HEK293 (cell line): Measurements from ENCODE around the gene RRAS.

Source experiments
- EGR2 ChIP-seq: fragments of 450-650 bp; formaldehyde crosslinking; IDR thresholded peaks from 2 replicates; pipeline ENCODE4 v1.5.1; 2016; ENCODE audit warnings: low read depth, missing biosample characterization, missing genetic modification characterization
- GFI1B ChIP-seq: fragments of 450-650 bp; formaldehyde crosslinking; IDR thresholded peaks from 2 replicates; pipeline ENCODE4 v1.5.1; 2016; ENCODE audit warnings: missing biosample characterization, missing genetic modification characterization
- KLF10 ChIP-seq: fragments of 450-650 bp; IDR thresholded peaks from 2 replicates; pipeline ENCODE4 v1.5.1; 2018; ENCODE audit warnings: missing biosample characterization, mild to moderate bottlenecking, missing genetic modification characterization
- SP2 ChIP-seq: fragments of 450-650 bp; formaldehyde crosslinking; IDR thresholded peaks from 2 replicates; pipeline ENCODE4 v1.5.1; 2016; ENCODE audit warnings: missing biosample characterization, missing genetic modification characterization
- ZBTB20 ChIP-seq: fragments of 450-650 bp; formaldehyde crosslinking; IDR thresholded peaks from 2 replicates; pipeline ENCODE4 v1.5.1; 2016; ENCODE audit warnings: missing biosample characterization, missing genetic modification characterization
- ZBTB21 ChIP-seq: fragments of 450-650 bp; formaldehyde crosslinking; IDR thresholded peaks from 2 replicates; pipeline ENCODE4 v1.5.1; 2017; ENCODE audit warnings: missing biosample characterization, missing genetic modification characterization
- ZNF146 ChIP-seq: fragments of 450-650 bp; formaldehyde crosslinking; IDR thresholded peaks from 2 replicates; pipeline ENCODE4 v1.5.1; 2016; ENCODE audit warnings: missing biosample characterization, missing genetic modification characterization
- ZNF426 ChIP-seq: fragments of 450-650 bp; formaldehyde crosslinking; IDR thresholded peaks from 2 replicates; pipeline ENCODE4 v1.5.1; 2017; ENCODE audit warnings: missing biosample characterization, missing genetic modification characterization, mild to moderate bottlenecking, inconsistent platforms, moderate library complexity
- ZNF560 ChIP-seq: fragments of 450-650 bp; formaldehyde crosslinking; IDR thresholded peaks from 2 replicates; pipeline ENCODE4 v1.5.1; 2017; ENCODE audit warnings: missing biosample characterization, missing genetic modification characterization, borderline replicate concordance
- ZNF621 ChIP-seq: fragments of 450-650 bp; formaldehyde crosslinking; IDR thresholded peaks from 2 replicates; pipeline ENCODE4 v1.5.1; 2017; ENCODE audit warnings: missing biosample characterization, missing genetic modification characterization
- ZNF660 ChIP-seq: fragments of 450-650 bp; IDR thresholded peaks from 2 replicates; pipeline ENCODE4 v1.5.1; 2018; ENCODE audit warnings: missing biosample characterization, mild to moderate bottlenecking, missing genetic modification characterization
- ZSCAN30 ChIP-seq: fragments of 450-650 bp; IDR thresholded peaks from 2 replicates; pipeline ENCODE4 v1.5.1; 2018; ENCODE audit warnings: missing biosample characterization, mild to moderate bottlenecking, missing genetic modification characterization, moderate library complexity
- TF ChIP-seq, protein P1 (sequence below): fragments of 450-650 bp; formaldehyde crosslinking; IDR thresholded peaks from 2 replicates; pipeline ENCODE4 v1.5.1; 2016; ENCODE audit warnings: missing biosample characterization, missing genetic modification characterization, low read depth
- TF ChIP-seq, protein P2 (sequence below): fragments of 450-650 bp; formaldehyde crosslinking; conservative IDR thresholded peaks from 2 replicates; pipeline ENCODE4 v1.5.1; 2016; ENCODE audit warnings: low read depth, missing biosample characterization, missing genetic modification characterization
- TF ChIP-seq, protein P3 (sequence below): fragments of 450-650 bp; formaldehyde crosslinking; IDR thresholded peaks from 2 replicates; pipeline ENCODE4 v1.5.1; 2016; ENCODE audit warnings: missing biosample characterization, missing genetic modification characterization
- TF ChIP-seq, protein P4 (sequence below): fragments of 450-650 bp; formaldehyde crosslinking; IDR thresholded peaks from 2 replicates; pipeline ENCODE4 v1.5.1; 2016; ENCODE audit warnings: missing biosample characterization, missing genetic modification characterization
- TF ChIP-seq, protein P5 (sequence below): fragments of 450-650 bp; formaldehyde crosslinking; conservative IDR thresholded peaks from 2 replicates; pipeline ENCODE4 v1.5.1; 2016; ENCODE audit warnings: low read depth, missing biosample characterization, missing genetic modification characterization
- TF ChIP-seq, protein P6 (sequence below): fragments of 450-650 bp; formaldehyde crosslinking; IDR thresholded peaks from 2 replicates; pipeline ENCODE4 v1.5.1; 2016; ENCODE audit warnings: missing biosample characterization, missing genetic modification characterization
- TF ChIP-seq, protein P7 (sequence below): fragments of 450-650 bp; formaldehyde crosslinking; IDR thresholded peaks from 2 replicates; pipeline ENCODE4 v1.5.1; 2016; ENCODE audit warnings: missing biosample characterization, missing genetic modification characterization
- TF ChIP-seq, protein P8 (sequence below): fragments of 450-650 bp; formaldehyde crosslinking; IDR thresholded peaks from 2 replicates; pipeline ENCODE4 v1.5.1; 2016; ENCODE audit warnings: missing biosample characterization, missing genetic modification characterization

RRAS gene

DNA sequence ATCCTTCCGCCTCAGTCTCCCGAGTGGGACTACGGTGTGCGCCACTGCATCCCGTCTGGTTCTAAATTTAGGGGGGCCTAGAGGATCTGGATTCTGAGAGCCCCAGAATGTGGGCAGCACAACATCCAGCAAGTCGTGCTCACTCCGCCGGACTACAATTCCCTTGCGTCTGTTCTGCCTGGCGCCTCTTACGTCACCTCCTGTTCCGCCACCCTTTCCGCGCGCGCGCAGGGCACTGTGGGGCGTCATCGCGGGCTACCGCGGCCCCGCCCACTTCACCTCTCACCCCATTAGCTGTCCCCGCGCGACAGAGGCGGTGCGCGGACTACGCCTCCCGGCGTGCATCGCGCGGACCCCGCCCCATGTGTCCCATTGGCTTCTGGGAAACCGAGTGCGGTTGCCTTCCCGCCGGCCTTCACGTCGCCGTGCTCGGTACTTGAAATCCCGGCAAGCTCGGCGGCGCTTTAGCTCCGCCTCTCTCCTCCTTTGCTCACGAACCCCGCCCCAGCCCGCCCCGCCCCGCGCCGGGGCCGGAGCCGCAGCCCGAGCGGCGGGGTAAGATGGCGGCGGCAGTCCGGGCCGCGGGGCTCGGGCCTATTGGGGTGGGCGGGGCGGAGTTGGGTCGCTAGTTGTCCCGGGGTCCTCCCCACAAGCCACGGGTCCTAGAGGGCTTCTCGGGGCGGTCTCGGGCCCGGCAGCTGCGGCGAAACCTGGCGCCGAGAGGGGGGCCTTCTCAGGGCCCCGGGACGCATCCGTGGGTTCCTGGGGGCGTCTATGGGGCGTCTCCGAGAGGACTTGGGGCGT is 1.9 kb upstream of the RRAS start, which contains the start of gene SCAF1 (continued):
- TF ChIP-seq, protein P1, sequence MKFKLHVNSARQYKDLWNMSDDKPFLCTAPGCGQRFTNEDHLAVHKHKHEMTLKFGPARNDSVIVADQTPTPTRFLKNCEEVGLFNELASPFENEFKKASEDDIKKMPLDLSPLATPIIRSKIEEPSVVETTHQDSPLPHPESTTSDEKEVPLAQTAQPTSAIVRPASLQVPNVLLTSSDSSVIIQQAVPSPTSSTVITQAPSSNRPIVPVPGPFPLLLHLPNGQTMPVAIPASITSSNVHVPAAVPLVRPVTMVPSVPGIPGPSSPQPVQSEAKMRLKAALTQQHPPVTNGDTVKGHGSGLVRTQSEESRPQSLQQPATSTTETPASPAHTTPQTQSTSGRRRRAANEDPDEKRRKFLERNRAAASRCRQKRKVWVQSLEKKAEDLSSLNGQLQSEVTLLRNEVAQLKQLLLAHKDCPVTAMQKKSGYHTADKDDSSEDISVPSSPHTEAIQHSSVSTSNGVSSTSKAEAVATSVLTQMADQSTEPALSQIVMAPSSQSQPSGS (tag by site-specific recombination), result peak; percentile 95
- peak; percentile 42; the same call in 1 of the 2 replicates for TF ChIP-seq ZSCAN30 (tag by site-specific recombination)
- TF ChIP-seq, protein P2, sequence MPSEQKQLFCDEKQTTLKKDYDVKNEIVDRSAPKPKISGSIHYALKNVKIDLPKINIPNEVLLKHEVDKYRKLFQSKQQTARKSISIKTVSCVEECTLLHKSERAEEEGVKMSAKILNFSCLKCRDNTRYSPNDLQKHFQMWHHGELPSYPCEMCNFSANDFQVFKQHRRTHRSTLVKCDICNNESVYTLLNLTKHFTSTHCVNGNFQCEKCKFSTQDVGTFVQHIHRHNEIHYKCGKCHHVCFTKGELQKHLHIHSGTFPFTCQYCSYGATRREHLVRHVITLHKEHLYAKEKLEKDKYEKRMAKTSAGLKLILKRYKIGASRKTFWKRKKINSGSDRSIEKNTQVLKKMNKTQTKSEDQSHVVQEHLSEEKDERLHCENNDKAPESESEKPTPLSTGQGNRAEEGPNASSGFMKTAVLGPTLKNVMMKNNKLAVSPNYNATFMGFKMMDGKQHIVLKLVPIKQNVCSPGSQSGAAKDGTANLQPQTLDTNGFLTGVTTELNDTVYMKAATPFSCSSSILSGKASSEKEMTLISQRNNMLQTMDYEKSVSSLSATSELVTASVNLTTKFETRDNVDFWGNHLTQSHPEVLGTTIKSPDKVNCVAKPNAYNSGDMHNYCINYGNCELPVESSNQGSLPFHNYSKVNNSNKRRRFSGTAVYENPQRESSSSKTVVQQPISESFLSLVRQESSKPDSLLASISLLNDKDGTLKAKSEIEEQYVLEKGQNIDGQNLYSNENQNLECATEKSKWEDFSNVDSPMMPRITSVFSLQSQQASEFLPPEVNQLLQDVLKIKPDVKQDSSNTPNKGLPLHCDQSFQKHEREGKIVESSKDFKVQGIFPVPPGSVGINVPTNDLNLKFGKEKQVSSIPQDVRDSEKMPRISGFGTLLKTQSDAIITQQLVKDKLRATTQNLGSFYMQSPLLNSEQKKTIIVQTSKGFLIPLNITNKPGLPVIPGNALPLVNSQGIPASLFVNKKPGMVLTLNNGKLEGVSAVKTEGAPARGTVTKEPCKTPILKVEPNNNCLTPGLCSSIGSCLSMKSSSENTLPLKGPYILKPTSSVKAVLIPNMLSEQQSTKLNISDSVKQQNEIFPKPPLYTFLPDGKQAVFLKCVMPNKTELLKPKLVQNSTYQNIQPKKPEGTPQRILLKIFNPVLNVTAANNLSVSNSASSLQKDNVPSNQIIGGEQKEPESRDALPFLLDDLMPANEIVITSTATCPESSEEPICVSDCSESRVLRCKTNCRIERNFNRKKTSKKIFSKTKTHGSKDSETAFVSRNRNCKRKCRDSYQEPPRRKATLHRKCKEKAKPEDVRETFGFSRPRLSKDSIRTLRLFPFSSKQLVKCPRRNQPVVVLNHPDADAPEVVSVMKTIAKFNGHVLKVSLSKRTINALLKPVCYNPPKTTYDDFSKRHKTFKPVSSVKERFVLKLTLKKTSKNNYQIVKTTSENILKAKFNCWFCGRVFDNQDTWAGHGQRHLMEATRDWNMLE, result peak; percentile 44
- 0 out of 2 replicates have a peak, but pooled peaks have one; percentile 48 for TF ChIP-seq EGR2 (tag by site-specific recombination)
- TF ChIP-seq, protein P3, sequence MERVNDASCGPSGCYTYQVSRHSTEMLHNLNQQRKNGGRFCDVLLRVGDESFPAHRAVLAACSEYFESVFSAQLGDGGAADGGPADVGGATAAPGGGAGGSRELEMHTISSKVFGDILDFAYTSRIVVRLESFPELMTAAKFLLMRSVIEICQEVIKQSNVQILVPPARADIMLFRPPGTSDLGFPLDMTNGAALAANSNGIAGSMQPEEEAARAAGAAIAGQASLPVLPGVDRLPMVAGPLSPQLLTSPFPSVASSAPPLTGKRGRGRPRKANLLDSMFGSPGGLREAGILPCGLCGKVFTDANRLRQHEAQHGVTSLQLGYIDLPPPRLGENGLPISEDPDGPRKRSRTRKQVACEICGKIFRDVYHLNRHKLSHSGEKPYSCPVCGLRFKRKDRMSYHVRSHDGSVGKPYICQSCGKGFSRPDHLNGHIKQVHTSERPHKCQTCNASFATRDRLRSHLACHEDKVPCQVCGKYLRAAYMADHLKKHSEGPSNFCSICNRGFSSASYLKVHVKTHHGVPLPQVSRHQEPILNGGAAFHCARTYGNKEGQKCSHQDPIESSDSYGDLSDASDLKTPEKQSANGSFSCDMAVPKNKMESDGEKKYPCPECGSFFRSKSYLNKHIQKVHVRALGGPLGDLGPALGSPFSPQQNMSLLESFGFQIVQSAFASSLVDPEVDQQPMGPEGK, result peak; percentile 45; the same call in 1 of the 2 replicates
- TF ChIP-seq, protein P4, sequence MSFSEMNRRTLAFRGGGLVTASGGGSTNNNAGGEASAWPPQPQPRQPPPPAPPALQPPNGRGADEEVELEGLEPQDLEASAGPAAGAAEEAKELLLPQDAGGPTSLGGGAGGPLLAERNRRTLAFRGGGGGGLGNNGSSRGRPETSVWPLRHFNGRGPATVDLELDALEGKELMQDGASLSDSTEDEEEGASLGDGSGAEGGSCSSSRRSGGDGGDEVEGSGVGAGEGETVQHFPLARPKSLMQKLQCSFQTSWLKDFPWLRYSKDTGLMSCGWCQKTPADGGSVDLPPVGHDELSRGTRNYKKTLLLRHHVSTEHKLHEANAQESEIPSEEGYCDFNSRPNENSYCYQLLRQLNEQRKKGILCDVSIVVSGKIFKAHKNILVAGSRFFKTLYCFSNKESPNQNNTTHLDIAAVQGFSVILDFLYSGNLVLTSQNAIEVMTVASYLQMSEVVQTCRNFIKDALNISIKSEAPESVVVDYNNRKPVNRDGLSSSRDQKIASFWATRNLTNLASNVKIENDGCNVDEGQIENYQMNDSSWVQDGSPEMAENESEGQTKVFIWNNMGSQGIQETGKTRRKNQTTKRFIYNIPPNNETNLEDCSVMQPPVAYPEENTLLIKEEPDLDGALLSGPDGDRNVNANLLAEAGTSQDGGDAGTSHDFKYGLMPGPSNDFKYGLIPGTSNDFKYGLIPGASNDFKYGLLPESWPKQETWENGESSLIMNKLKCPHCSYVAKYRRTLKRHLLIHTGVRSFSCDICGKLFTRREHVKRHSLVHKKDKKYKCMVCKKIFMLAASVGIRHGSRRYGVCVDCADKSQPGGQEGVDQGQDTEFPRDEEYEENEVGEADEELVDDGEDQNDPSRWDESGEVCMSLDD (tag by site-specific recombination), result peak; percentile 93
- 0 out of 2 replicates have a peak, but pooled peaks have one; percentile 3 for TF ChIP-seq GFI1B (tag by site-specific recombination)
- TF ChIP-seq ZBTB20, result peak; percentile 7
- TF ChIP-seq, protein P5, sequence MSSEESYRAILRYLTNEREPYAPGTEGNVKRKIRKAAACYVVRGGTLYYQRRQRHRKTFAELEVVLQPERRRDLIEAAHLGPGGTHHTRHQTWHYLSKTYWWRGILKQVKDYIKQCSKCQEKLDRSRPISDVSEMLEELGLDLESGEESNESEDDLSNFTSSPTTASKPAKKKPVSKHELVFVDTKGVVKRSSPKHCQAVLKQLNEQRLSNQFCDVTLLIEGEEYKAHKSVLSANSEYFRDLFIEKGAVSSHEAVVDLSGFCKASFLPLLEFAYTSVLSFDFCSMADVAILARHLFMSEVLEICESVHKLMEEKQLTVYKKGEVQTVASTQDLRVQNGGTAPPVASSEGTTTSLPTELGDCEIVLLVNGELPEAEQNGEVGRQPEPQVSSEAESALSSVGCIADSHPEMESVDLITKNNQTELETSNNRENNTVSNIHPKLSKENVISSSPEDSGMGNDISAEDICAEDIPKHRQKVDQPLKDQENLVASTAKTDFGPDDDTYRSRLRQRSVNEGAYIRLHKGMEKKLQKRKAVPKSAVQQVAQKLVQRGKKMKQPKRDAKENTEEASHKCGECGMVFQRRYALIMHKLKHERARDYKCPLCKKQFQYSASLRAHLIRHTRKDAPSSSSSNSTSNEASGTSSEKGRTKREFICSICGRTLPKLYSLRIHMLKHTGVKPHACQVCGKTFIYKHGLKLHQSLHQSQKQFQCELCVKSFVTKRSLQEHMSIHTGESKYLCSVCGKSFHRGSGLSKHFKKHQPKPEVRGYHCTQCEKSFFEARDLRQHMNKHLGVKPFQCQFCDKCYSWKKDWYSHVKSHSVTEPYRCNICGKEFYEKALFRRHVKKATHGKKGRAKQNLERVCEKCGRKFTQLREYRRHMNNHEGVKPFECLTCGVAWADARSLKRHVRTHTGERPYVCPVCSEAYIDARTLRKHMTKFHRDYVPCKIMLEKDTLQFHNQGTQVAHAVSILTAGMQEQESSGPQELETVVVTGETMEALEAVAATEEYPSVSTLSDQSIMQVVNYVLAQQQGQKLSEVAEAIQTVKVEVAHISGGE, result peak; percentile 89
- TF ChIP-seq, protein P6, sequence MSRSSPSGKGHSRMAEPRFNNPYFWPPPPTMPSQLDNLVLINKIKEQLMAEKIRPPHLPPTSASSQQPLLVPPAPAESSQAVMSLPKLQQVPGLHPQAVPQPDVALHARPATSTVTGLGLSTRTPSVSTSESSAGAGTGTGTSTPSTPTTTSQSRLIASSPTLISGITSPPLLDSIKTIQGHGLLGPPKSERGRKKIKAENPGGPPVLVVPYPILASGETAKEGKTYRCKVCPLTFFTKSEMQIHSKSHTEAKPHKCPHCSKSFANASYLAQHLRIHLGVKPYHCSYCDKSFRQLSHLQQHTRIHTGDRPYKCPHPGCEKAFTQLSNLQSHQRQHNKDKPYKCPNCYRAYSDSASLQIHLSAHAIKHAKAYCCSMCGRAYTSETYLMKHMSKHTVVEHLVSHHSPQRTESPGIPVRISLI (tag by site-specific recombination), result peak; percentile 66; the same call in 1 of the 2 replicates
- TF ChIP-seq ZNF146, result no peak
- TF ChIP-seq ZBTB21, result peak; percentile 92
- TF ChIP-seq ZNF660 (tag by site-specific recombination), result peak; percentile 18; the same call in 1 of the 2 replicates
- no peak for TF ChIP-seq ZNF560 (tag by site-specific recombination)
- TF ChIP-seq, protein P7, sequence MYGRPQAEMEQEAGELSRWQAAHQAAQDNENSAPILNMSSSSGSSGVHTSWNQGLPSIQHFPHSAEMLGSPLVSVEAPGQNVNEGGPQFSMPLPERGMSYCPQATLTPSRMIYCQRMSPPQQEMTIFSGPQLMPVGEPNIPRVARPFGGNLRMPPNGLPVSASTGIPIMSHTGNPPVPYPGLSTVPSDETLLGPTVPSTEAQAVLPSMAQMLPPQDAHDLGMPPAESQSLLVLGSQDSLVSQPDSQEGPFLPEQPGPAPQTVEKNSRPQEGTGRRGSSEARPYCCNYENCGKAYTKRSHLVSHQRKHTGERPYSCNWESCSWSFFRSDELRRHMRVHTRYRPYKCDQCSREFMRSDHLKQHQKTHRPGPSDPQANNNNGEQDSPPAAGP (tag by site-specific recombination), result peak; percentile 50; the same call in 1 of the 2 replicates
- TF ChIP-seq SP2 (tag by site-specific recombination), result peak; percentile 97
- TF ChIP-seq ZNF621 (tag by site-specific recombination), result no peak
- no peak for TF ChIP-seq ZNF426 (tag by site-specific recombination)
- TF ChIP-seq, protein P8, sequence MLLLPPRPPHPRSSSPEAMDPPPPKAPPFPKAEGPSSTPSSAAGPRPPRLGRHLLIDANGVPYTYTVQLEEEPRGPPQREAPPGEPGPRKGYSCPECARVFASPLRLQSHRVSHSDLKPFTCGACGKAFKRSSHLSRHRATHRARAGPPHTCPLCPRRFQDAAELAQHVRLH (tag by site-specific recombination), result peak; percentile 75
- TF ChIP-seq KLF10 (tag by site-specific recombination), result peak; percentile 87; the same call in 1 of the 2 replicates
